Activated CD4-positive, alpha-beta T cell treated with anti-CD3 and anti-CD28 coated beads, Interleukin-2, amount 10 ng/mL, durations not matched to agents 7 days and 5 days (primary cell): ENCODE results near the gene TIMM50. TPM values are rescaled to one million over a fixed set of nuclear protein-coding genes. Genes with fewer than 3 reads are reported as not detected.
A peak's percentile ranks its signal among the peaks of the same experiment; 100 is the strongest.
"Not testable (repeated sequence)": the region's sequence is repeated elsewhere in the genome, so short reads cannot be mapped to it uniquely, and the experiment has no call there.

Experiments
- CTCF ChIA-PET: fragments of 350-600 bp; sonication (Branson Sonifier 250); formaldehyde crosslinking; loops from one replicate; lab custom pipeline; 2021; ENCODE audit warnings: antibody characterized with exemption; lab: Charles Lee
- POLR2A ChIA-PET: fragments of 350-600 bp; sonication (Branson Sonifier 250); formaldehyde crosslinking; loops from one replicate; lab custom pipeline; 2021; ENCODE audit warnings: antibody characterized with exemption; lab: Charles Lee
- DNase-seq: peaks from one replicate; pipeline ENCODE4 v3.0.0-alpha.2; 2020
- H3K27ac Mint-ChIP-seq: one replicate; pipeline ENCODE4 v1.8.0; 2021; ENCODE audit warnings: mild to moderate bottlenecking, moderate library complexity, mixed read lengths
- H3K27me3 Mint-ChIP-seq: one replicate; pipeline ENCODE4 v1.8.0; 2021; ENCODE audit warnings: mixed read lengths
- H3K36me3 Mint-ChIP-seq: one replicate; pipeline ENCODE4 v1.8.0; 2021; ENCODE audit warnings: low read depth, mixed read lengths
- H3K4me1 Mint-ChIP-seq: one replicate; pipeline ENCODE4 v1.8.0; 2021; ENCODE audit warnings: mixed read lengths
- H3K4me3 Mint-ChIP-seq: one replicate; pipeline ENCODE4 v1.8.0; 2021; ENCODE audit warnings: mild to moderate bottlenecking, moderate library complexity, mixed read lengths
- H3K9me3 Mint-ChIP-seq: one replicate; pipeline ENCODE4 v1.8.0; 2021; ENCODE audit warnings: mixed read lengths
- total RNA-seq, 2 experiments: library from RNA; stranded (reverse); gene quantifications; one replicate each; pipeline ENCODE4 v1.2.3, GENCODE V29; 2021

The TIMM50 gene
- total RNA-seq, 2 experiments from 2014 or later = 45.7 to 56.8 TPM

DNA sequence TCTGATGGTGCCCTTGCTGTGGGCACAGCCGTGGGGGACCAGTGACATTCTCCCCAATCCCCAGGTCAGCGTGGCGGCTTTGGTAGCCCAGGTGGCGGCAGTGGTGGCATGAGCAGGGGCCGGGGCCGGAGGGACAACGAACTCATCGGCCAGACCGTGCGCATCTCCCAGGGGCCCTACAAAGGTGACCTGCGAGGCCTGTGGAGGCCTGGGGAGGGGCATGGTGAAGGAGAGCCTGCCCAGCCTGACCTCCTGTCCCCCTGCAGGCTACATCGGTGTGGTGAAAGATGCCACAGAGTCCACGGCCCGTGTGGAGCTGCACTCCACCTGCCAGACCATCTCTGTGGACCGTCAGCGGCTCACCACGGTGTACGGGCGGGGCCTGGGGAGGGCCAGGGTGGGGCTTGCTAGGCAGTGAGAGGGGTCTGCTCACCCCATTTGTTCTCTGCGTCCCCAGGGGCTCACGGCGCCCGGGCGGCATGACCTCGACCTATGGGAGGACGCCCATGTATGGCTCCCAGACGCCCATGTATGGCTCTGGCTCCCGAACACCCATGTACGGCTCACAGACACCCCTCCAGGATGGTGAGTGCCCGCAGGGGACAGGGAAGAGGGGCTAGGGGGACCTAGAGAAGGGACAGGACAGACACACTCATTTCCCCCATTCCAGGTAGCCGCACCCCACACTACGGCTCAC is 7.7 kb upstream of the TIMM50 start:
- H3K36me3 Mint-ChIP-seq = peaks cover 58% of the 10 kb centered on the region
- no peak for DNase-seq
- POLR2A ChIA-PET = no interaction called here
- no peak overlapping the region for H3K4me3 Mint-ChIP-seq
- H3K27me3 Mint-ChIP-seq = no peaks in the 10 kb centered on the region
- peaks cover 7% of the 10 kb centered on the region for H3K4me1 Mint-ChIP-seq
- H3K9me3 Mint-ChIP-seq = no peaks in the 10 kb centered on the region
- H3K27ac Mint-ChIP-seq = no peak overlapping the region
- CTCF ChIA-PET = interaction anchor here (1.6 to 2.0 kb wide), 2 partner anchors 12 to 26 kb away, joined by 4 read pairs; no protein-coding TSS in a partner anchor

DNA sequence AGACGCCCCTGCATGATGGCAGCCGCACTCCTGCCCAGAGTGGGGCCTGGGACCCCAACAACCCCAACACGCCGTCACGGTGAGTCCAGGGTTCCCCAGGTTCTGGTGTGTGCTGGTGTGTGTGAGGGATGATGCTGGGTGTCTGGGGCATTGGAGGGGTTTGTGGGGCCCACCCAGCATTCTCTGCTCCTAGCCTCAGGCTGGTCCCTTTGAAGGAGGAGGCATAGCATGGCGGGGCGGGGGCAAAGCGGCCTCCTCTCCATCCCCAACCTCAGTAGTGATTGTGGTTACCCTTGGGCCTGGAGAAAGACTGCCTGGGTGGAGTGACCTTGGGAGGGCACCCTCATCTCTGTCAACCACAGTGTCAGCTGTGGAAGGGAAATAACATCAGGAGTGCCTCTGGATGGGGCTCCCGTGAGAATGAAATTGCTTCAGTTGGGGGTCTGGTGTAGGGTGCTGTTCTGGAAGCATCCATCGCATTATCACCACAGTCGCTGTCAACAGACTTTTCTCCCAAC is 7.1 kb upstream of the TIMM50 start:
- POLR2A ChIA-PET = no interaction called here
- H3K4me3 Mint-ChIP-seq = no peak overlapping the region
- H3K36me3 Mint-ChIP-seq = peaks cover 58% of the 10 kb centered on the region
- H3K9me3 Mint-ChIP-seq = no peaks in the 10 kb centered on the region
- CTCF ChIA-PET = interaction anchor here (0.7 to 2.0 kb wide), 10 partner anchors 8 to 63 kb away, joined by 3 to 7 read pairs (median 4); no protein-coding TSS in a partner anchor
- no peak for DNase-seq
- H3K27ac Mint-ChIP-seq = no peak overlapping the region
- no peaks in the 10 kb centered on the region for H3K27me3 Mint-ChIP-seq
- H3K4me1 Mint-ChIP-seq = peaks cover 9% of the 10 kb centered on the region

DNA sequence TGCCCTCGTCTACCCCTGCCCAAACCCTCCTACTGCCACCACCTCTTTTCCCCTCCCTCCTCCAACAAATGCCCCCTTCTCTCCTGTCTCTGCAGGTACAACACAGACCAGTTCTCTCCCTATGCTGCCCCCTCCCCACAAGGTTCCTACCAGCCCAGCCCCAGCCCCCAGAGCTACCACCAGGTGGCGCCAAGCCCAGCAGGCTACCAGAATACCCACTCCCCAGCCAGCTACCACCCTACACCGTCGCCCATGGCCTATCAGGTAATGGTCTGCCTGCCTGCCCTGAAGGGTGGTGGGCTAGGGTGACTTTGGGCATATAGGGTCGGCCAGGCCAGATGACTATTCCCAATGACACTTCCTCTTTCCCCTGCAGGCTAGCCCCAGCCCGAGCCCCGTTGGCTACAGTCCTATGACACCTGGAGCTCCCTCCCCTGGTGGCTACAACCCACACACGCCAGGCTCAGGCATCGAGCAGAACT is 6.5 kb upstream of the TIMM50 start:
- Mint-ChIP-seq H3K36me3 (peaks cover 54% of the 10 kb centered on the region), H3K27ac (no peak overlapping the region)
- DNase-seq = peak; percentile 76

DNA sequence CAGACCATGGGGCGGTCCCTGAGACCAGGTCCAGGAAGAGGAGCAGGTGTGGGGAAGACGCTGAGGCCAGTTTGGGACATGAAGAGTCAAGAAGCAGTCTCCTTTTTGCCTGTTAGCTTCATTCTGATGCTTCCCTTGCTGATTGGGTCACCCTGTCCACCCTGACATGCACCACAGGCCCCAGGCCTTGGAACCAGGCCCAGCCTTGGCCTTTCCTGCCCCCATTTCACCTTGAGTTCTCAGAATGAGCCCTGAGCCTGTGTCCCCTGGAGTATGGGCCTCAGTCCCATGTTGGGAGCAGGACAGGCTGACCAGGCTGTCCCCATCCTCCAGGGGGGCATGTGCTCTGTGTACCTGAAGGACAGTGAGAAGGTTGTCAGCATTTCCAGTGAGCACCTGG is 4.9 kb upstream of the TIMM50 start:
- Mint-ChIP-seq H3K27me3 (no peaks in the 10 kb centered on the region), H3K36me3 (peaks cover 39% of the 10 kb centered on the region), H3K27ac (no peak overlapping the region), H3K4me1 (peaks cover 23% of the 10 kb centered on the region), H3K4me3 (no peak overlapping the region), H3K9me3 (no peaks in the 10 kb centered on the region)
- POLR2A ChIA-PET = no interaction called here
- CTCF ChIA-PET = interaction anchor here (1.2 kb wide), 1 partner anchor 33 kb away, joined by 3 read pairs; no protein-coding TSS in a partner anchor
- no peak for DNase-seq

More for the DNA sequence above, 6.5 kb upstream of the TIMM50 start:
- Mint-ChIP-seq H3K9me3 (no peaks in the 10 kb centered on the region), H3K4me3 (no peak overlapping the region), H3K27me3 (no peaks in the 10 kb centered on the region), H3K4me1 (peaks cover 11% of the 10 kb centered on the region)
- POLR2A ChIA-PET = no interaction called here
- CTCF ChIA-PET = interaction anchor here (0.7 to 2.0 kb wide), 15 partner anchors 8 to 76 kb away, joined by 3 to 7 read pairs (median 4); partner anchors contain the start of gene EID2B

DNA sequence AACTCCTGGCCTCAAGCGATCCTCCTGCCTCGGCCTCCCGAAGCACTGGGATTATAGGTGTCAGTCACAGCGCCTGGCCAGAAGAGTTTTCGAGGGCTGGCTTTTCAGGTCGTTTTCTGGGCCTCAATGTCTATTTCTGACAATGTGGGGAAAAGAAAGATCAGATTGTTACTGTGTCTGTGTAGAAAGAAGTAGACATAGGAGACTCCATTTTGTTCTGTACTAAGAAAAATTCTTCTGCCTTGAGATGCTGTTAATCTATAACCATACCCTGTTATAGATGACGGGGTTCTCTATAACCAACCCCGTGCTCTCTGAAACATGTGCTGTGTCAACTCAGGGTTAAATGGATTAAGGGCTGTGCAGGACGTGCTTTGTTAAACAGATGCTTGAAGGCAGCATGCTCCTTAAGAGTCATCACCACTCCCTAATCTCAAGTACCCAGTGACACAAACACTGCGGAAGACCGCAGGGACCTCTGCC is 1.3 kb upstream of the TIMM50 start:
- H3K27ac Mint-ChIP-seq, H3K9me3 Mint-ChIP-seq, POLR2A ChIA-PET: not testable (repeated sequence)

GRCh38 chr19:39479916-39480315 is 722 bp upstream of the TIMM50 start:
- Mint-ChIP-seq H3K4me1 (peaks cover 37% of the 10 kb centered on the region), H3K4me3 (peak overlapping the region; percentile 83), H3K36me3 (peaks cover 17% of the 10 kb centered on the region), H3K27ac (peak overlapping the region; percentile 95), H3K27me3 (no peaks in the 10 kb centered on the region), H3K9me3 (no peaks in the 10 kb centered on the region)
- ChIA-PET POLR2A (interaction anchor here (0.7 kb wide), 1 partner anchor 54 kb away, joined by 3 read pairs; no protein-coding TSS in a partner anchor), CTCF (interaction anchor here (1.0 kb wide), 2 partner anchors 44 to 82 kb away, joined by 3 to 4 read pairs; partner anchors contain the start of gene RPS16)
- DNase-seq = no peak

More for the DNA sequence above, 1.3 kb upstream of the TIMM50 start:
- Mint-ChIP-seq H3K36me3 (peaks cover 23% of the 10 kb centered on the region), H3K4me1 (peaks cover 37% of the 10 kb centered on the region), H3K4me3 (peak overlapping the region; percentile 83)
- H3K27me3 Mint-ChIP-seq, DNase-seq, CTCF ChIA-PET: not testable (repeated sequence)

- H3K9me3 Mint-ChIP-seq = no peaks in the 10 kb centered on the region
- no peaks in the 10 kb centered on the region for H3K27me3 Mint-ChIP-seq
- H3K36me3 Mint-ChIP-seq = peaks cover 17% of the 10 kb centered on the region
- ChIA-PET CTCF (interaction anchor here (1.0 to 1.4 kb wide), 3 partner anchors 17 to 83 kb away, joined by 3 to 4 read pairs (median 4); partner anchors contain the start of gene RPS16), POLR2A (no interaction called here)
- H3K4me1 Mint-ChIP-seq = peaks cover 37% of the 10 kb centered on the region
- H3K4me3 Mint-ChIP-seq = peak overlapping the region; percentile 83
- peak overlapping the region; percentile 95 for H3K27ac Mint-ChIP-seq
- no peak for DNase-seq
These were observed 549 bp downstream of the TIMM50 start for GRCh38 chr19:39481229-39481545.

DNA sequence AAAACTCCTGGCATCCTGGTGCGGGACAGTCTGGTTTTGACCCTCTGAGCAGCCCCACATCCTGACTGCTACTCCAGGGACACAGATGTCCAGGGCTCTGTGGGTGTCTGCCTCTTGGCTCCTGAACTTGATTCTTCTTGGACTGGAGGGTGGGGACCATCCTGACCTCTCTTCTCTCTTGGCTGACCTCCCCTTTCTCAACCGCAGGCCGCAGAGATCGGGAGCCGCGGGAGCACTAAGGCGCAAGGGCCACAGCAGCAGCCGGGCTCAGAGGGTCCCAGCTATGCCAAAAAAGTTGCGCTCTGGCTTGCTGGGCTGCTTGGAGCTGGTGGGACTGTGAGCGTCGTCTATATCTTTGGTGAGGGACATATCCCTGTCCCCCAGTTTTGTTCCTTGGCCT is 1.0 kb downstream of the TIMM50 start:
- Mint-ChIP-seq H3K27me3 (no peaks in the 10 kb centered on the region), H3K4me1 (peaks cover 37% of the 10 kb centered on the region), H3K9me3 (no peaks in the 10 kb centered on the region), H3K4me3 (peak overlapping the region; percentile 83), H3K27ac (peak overlapping the region; percentile 95), H3K36me3 (peaks cover 13% of the 10 kb centered on the region)
- CTCF ChIA-PET = interaction anchor here (0.6 to 1.4 kb wide), 2 partner anchors 18 to 1073 kb away, joined by 3 to 4 read pairs; no protein-coding TSS in a partner anchor
- POLR2A ChIA-PET = no interaction called here
- DNase-seq = no peak

DNA sequence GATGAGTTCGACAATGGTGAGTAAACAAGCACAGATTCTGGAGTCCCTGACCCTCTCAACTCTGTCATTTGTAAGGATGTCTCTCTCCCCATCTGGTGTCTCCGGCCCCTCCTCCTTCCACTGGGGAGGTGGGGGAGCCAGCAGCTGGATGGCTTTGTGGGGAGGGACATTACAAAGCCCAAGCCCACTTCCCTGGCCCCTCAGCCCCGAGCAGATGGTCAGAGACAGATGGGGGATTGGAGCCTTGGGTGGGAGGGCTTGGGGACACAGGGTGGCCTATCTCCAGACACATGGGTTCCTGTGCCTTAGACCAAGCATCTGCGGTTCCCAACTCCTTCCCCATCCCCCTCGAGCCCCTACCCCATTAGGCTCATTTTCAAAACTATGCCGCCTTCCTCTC is 2.5 kb downstream of the TIMM50 start:
- Mint-ChIP-seq H3K36me3 (peaks cover 15% of the 10 kb centered on the region), H3K27me3 (no peaks in the 10 kb centered on the region), H3K4me1 (peaks cover 37% of the 10 kb centered on the region), H3K27ac (no peak overlapping the region), H3K4me3 (no peak overlapping the region), H3K9me3 (no peaks in the 10 kb centered on the region)
- ChIA-PET CTCF (no interaction called here), POLR2A (no interaction called here)
- no peak for DNase-seq

- Mint-ChIP-seq H3K27ac (no peak overlapping the region), H3K9me3 (no peaks in the 10 kb centered on the region), H3K4me3 (no peak overlapping the region), H3K36me3 (peaks cover 20% of the 10 kb centered on the region), H3K27me3 (no peaks in the 10 kb centered on the region), H3K4me1 (no peaks in the 10 kb centered on the region)
- POLR2A ChIA-PET = no interaction called here
- CTCF ChIA-PET = interaction anchor here (1.0 to 1.7 kb wide), 2 partner anchors 14 to 15 kb away, joined by 4 to 5 read pairs; no protein-coding TSS in a partner anchor
- DNase-seq = no peak
These were observed 9.1 kb downstream of the TIMM50 start for GRCh38 chr19:39489756-39490155.

GRCh38 chr19:39492225-39492624 is 11.6 kb downstream of the TIMM50 start:
- H3K27me3 Mint-ChIP-seq = peaks cover 13% of the 10 kb centered on the region
- peaks cover 12% of the 10 kb centered on the region for H3K36me3 Mint-ChIP-seq
- POLR2A ChIA-PET = interaction anchor here (0.6 kb wide), 1 partner anchor 143 kb away, joined by 5 read pairs; no protein-coding TSS in a partner anchor
- H3K4me1 Mint-ChIP-seq = no peaks in the 10 kb centered on the region
- no peak for DNase-seq
- CTCF ChIA-PET = interaction anchor here (1.0 to 1.2 kb wide), 2 partner anchors 10 to 11 kb away, joined by 3 read pairs; no protein-coding TSS in a partner anchor
- no peak overlapping the region for H3K27ac Mint-ChIP-seq
- H3K9me3 Mint-ChIP-seq = no peaks in the 10 kb centered on the region
- H3K4me3 Mint-ChIP-seq = no peak overlapping the region

DNA sequence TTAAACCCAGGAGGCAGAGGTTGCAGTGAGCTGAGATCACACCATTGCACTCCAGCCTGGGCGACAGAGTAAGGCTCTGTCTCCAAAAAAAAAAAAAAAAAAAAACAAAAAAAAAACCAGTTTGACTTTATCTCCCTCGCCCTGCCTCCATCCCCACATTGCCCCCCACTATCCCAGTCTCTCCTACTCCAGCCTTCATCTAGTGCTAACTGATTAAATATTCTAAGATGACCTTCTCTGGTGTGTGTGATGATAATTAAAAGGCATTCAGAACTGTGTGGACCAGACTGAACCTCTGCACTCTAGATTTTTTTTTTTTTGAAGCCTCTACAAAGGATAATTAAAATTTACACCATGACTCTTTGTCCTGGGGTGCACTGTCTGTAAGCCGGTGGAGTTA is 12.2 kb downstream of the TIMM50 start:
- ChIA-PET CTCF (interaction anchor here (1.2 kb wide), 1 partner anchor 10 kb away, joined by 3 read pairs; no protein-coding TSS in a partner anchor), POLR2A (no interaction called here)
- H3K27me3 Mint-ChIP-seq = peaks cover 16% of the 10 kb centered on the region
- no peak overlapping the region for H3K27ac Mint-ChIP-seq
- H3K36me3 Mint-ChIP-seq = peaks cover 11% of the 10 kb centered on the region
- DNase-seq = no peak
- no peaks in the 10 kb centered on the region for H3K4me1 Mint-ChIP-seq
- no peak overlapping the region for H3K4me3 Mint-ChIP-seq
- no peaks in the 10 kb centered on the region for H3K9me3 Mint-ChIP-seq

- Mint-ChIP-seq H3K27me3 (peaks cover 30% of the 10 kb centered on the region), H3K27ac (no peak overlapping the region), H3K9me3 (no peaks in the 10 kb centered on the region), H3K36me3 (no peaks in the 10 kb centered on the region), H3K4me3 (no peak overlapping the region), H3K4me1 (peaks cover 11% of the 10 kb centered on the region)
- POLR2A ChIA-PET = no interaction called here
- CTCF ChIA-PET = no interaction called here
- DNase-seq = no peak
These were observed 14.0 kb downstream of the TIMM50 start for GRCh38 chr19:39494661-39495060.
